H1 (cell line): Measurements from ENCODE around the gene P2RY14. TPM values are rescaled to one million over a fixed set of nuclear protein-coding genes. Genes with fewer than 3 reads are reported as not detected.

Source experiments
- CBX5 ChIP-seq: fragments of 300-800, 300-1000 bp; sonication (generic); IDR thresholded peaks from 2 replicates; pipeline ENCODE4 v1.7.1; 2016; ENCODE audit warnings: antibody characterized with exemption, low read length, low read depth
- CEBPB ChIP-seq: IDR thresholded peaks from 2 replicates; pipeline ENCODE4 v1.6.1; 2012; ENCODE audit warnings: low read depth, low read length
- RFX5 ChIP-seq: IDR thresholded peaks from 2 replicates; pipeline ENCODE4 v1.6.1; 2011; ENCODE audit warnings: low read depth, low read length, improper control_type of control experiment, borderline replicate concordance
- RNF2 ChIP-seq: fragments of 200-900, 300-1000 bp; sonication (generic); IDR thresholded peaks from 2 replicates; pipeline ENCODE4 v1.7.1; 2016; ENCODE audit warnings: borderline replicate concordance, low read depth, mild to moderate bottlenecking, antibody characterized with exemption, low read length; ENCODE audit not compliant: poor library complexity, severe bottlenecking; ENCODE audit errors: missing control alignments
- polyA plus RNA-seq, 7 experiments: library from polyadenylated mRNA; depleted of rRNA in 3 of 7; stranded (reverse) in 5 of 7; unstranded in 2 of 7; fragments of >200 nt in 5 of 7; fragments of 200-250 nt in 2 of 7; gene quantifications; 1 replicate in 5 of 7; 2 replicates in 1 of 7; 4 replicates in 1 of 7; pipeline versions ENCODE4 v1.2.1 to v1.2.3, GENCODE V29; 2011 to 2013; ENCODE audit warnings: missing spikeins in 2 of 7, mixed read lengths in 2 of 7
- total RNA-seq: library from RNA; stranded (reverse); fragmentation: NEBNext Ultra II Directional; extraction: Animal tissue kit (Norgen Biotek cat#: 25700); gene quantifications from 2 replicates; pipeline ENCODE4 v1.2.1, GENCODE V29; 2021

Gene P2RY14
- total and polyA plus RNA-seq, 2 of the 8 experiments (the other 6 are each of a cell fraction or from before 2014, with no cell fraction given) = not detected

DNA sequence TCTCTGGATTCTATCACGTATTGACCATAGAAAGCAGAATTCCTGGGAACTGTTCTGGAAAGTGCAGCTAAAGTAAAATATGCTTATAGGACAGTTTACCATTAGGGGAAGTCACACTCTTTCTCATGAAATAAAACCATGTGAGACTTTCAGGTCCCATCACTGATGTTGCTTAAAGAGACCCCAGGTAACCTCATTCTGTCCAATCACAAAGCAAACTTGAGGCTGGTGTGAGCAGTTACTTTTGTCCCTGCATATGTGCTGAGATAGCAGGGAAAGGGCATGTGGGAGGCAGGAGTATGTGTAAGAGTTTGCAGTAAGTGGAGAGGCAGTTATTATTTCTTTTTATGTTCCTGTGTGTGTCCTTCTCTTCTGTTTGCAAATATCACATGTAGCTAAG is 22.2 kb upstream of the P2RY14 start (continued):
- TF ChIP-seq RFX5 (no peak), RNF2 (no peak), CEBPB (no peak), CBX5 (no peak)
